Ovary (tissue), 3 donors: ENCODE measurements around the gene GPR87.

Experiments used
- EP300 ChIP-seq: sonication (generic); formaldehyde crosslinking; IDR thresholded peaks from one replicate; pipeline ENCODE4 v1.6.1; 2017; ENCODE audit warnings: antibody characterized with exemption
- TF ChIP-seq, protein P1 (sequence below), 3 donors: fragments of 450-650 bp in 2 of 3; fragments of 200-600 bp in 1 of 3; IDR thresholded peaks; one replicate each; pipeline versions ENCODE4 v1.5.1 to v1.8.0; 2016 to 2022; ENCODE audit warnings: antibody characterized with exemption in 3 of 3, mild to moderate bottlenecking in 1 of 3
- donor health status: DM: no; HTN: no; CAD: no.

DNA sequence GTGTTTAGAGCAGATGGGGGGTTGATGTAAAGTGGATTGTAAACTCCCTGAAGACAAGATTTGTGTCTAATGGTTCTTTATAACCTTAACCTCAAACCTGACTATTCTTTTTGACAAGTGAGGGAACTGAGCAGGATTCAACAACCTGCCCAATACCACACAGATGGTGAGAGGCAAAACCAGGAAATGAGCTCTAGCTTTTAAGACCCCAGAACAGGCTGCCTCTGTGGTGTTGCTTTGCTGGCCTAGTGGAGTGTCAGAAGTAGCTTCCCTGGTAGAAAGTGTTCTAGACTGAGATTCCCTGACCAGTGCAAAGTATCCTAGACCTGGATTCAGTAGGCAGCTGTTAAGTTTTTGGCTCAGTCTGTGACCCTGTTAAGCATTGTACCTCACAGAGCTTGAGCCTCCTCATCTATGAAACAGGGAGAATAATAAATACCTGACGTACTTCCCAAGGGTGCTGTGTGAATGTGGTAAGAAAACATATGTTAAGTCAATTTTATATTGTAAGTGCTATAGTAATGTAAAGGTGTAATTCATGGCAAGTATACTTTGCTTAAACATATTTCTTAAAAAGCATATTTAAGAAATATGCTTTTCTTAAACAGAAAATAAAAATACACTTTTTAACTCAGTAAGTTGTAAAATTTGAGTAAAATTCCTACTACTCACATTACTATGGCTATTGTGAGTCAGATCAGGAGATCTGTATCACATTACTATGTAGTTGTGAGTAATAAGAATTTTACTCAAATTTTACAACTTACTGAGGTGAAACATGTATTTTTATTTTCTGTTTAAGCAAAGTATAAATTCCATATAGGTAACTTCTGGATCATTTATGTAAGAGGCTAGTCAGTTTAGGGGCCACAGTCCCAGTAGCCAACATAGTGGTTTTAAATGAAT is 8.8 kb downstream of the GPR87 start:
- TF ChIP-seq, protein P1, sequence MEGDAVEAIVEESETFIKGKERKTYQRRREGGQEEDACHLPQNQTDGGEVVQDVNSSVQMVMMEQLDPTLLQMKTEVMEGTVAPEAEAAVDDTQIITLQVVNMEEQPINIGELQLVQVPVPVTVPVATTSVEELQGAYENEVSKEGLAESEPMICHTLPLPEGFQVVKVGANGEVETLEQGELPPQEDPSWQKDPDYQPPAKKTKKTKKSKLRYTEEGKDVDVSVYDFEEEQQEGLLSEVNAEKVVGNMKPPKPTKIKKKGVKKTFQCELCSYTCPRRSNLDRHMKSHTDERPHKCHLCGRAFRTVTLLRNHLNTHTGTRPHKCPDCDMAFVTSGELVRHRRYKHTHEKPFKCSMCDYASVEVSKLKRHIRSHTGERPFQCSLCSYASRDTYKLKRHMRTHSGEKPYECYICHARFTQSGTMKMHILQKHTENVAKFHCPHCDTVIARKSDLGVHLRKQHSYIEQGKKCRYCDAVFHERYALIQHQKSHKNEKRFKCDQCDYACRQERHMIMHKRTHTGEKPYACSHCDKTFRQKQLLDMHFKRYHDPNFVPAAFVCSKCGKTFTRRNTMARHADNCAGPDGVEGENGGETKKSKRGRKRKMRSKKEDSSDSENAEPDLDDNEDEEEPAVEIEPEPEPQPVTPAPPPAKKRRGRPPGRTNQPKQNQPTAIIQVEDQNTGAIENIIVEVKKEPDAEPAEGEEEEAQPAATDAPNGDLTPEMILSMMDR (IDR thresholded peaks at IDR 0.05) = no peak
- no peak for TF ChIP-seq EP300
